Endothelial cell of hepatic sinusoid (primary cell): ENCODE measurements around the gene PLA2G4F.

Source experiments
- in situ Hi-C: cut with HindIII; loops from 2 replicates; pipeline ENCODE4 v1.10.0; 2017; ENCODE audit warnings: low sequenced_read_pairs

Gene PLA2G4F

GRCh38 chr15:42163947-42164550 is 7.6 kb upstream of the PLA2G4F start:
- in situ Hi-C loops, result no loop called here

GRCh38 chr15:42163291-42163690 is 6.9 kb upstream of the PLA2G4F start:
- in situ Hi-C loops, result no loop called here

- in situ Hi-C loops, result no loop called here
Observed at GRCh38 chr15:42160136-42160535, 3.7 kb upstream of the PLA2G4F start.

- in situ Hi-C loops, result no loop called here
Observed at GRCh38 chr15:42159381-42160015, 3.1 kb upstream of the PLA2G4F start.

- in situ Hi-C loops, result no loop called here
Observed at GRCh38 chr15:42158941-42159340, 2.5 kb upstream of the PLA2G4F start.

- in situ Hi-C loops, result no loop called here
Observed at GRCh38 chr15:42157981-42158765, 1.7 kb upstream of the PLA2G4F start.

GRCh38 chr15:42157381-42157780 is 945 bp upstream of the PLA2G4F start:
- in situ Hi-C loops, result no loop called here

GRCh38 chr15:42155546-42156242 is 742 bp downstream of the PLA2G4F start:
- in situ Hi-C loops, result no loop called here

- in situ Hi-C loops, result no loop called here
Observed at GRCh38 chr15:42154956-42155355, 1.5 kb downstream of the PLA2G4F start.

- in situ Hi-C loops, result no loop called here
Observed at GRCh38 chr15:42154212-42154941, 2.1 kb downstream of the PLA2G4F start.

GRCh38 chr15:42153874-42154211 is 2.6 kb downstream of the PLA2G4F start:
- in situ Hi-C loops, result no loop called here

- in situ Hi-C loops, result no loop called here
Observed at GRCh38 chr15:42152921-42153698, 3.3 kb downstream of the PLA2G4F start.

- in situ Hi-C loops, result no loop called here
Observed at GRCh38 chr15:42152196-42152920, 4.1 kb downstream of the PLA2G4F start.

GRCh38 chr15:42151736-42152135 is 4.7 kb downstream of the PLA2G4F start:
- in situ Hi-C loops, result no loop called here

GRCh38 chr15:42151141-42151561 is 5.3 kb downstream of the PLA2G4F start:
- in situ Hi-C loops, result no loop called here

GRCh38 chr15:42150219-42150970 is 6.0 kb downstream of the PLA2G4F start:
- in situ Hi-C loops, result no loop called here

- in situ Hi-C loops, result no loop called here
Observed at GRCh38 chr15:42149493-42150218, 6.8 kb downstream of the PLA2G4F start.
